Activated naive CD4-positive, alpha-beta T cell treated with anti-CD3 and anti-CD28 coated beads, Interleukin-2, amount 50 U/mL, for 24 hours (primary cell): ENCODE results near the gene ZNF316.

ENCODE experiments used
- H3K27ac Mint-ChIP-seq: one replicate; pipeline ENCODE4 v1.8.0; 2021; ENCODE audit warnings: mild to moderate bottlenecking, mixed read lengths
- H3K27me3 Mint-ChIP-seq: one replicate; pipeline ENCODE4 v1.8.0; 2021; ENCODE audit warnings: mixed read lengths
- H3K36me3 Mint-ChIP-seq: one replicate; pipeline ENCODE4 v1.8.0; 2021; ENCODE audit warnings: mixed read lengths
- H3K4me1 Mint-ChIP-seq: one replicate; pipeline ENCODE4 v1.8.0; 2021; ENCODE audit warnings: mixed read lengths
- H3K4me3 Mint-ChIP-seq: one replicate; pipeline ENCODE4 v1.8.0; 2021; ENCODE audit warnings: mild to moderate bottlenecking, mixed read lengths
- H3K9me3 Mint-ChIP-seq: one replicate; pipeline ENCODE4 v1.8.0; 2021; ENCODE audit warnings: mixed read lengths

ZNF316 gene

GRCh38 chr7:6639032-6639431 lies 1.9 kb downstream of the ZNF316 start:
- Mint-ChIP-seq H3K27me3 (no peaks in the 10 kb centered on the region), H3K4me1 (peaks cover 25% of the 10 kb centered on the region), H3K9me3 (no peaks in the 10 kb centered on the region), H3K36me3 (peaks cover 6% of the 10 kb centered on the region), H3K4me3 (peak overlapping the region; percentile 88), H3K27ac (peak overlapping the region; percentile 74)

- Mint-ChIP-seq H3K36me3 (peaks cover 6% of the 10 kb centered on the region), H3K27ac (peak overlapping the region; percentile 59), H3K4me1 (peaks cover 25% of the 10 kb centered on the region), H3K27me3 (no peaks in the 10 kb centered on the region), H3K4me3 (peak overlapping the region; percentile 17), H3K9me3 (no peaks in the 10 kb centered on the region)
These were observed 2.5 kb downstream of the ZNF316 start for GRCh38 chr7:6639627-6640026.

- H3K36me3 Mint-ChIP-seq: peaks cover 6% of the 10 kb centered on the region
- peaks cover 25% of the 10 kb centered on the region for H3K4me1 Mint-ChIP-seq
- H3K4me3 Mint-ChIP-seq: no peak overlapping the region
- no peaks in the 10 kb centered on the region for H3K9me3 Mint-ChIP-seq
- H3K27me3 Mint-ChIP-seq: no peaks in the 10 kb centered on the region
- peak overlapping the region; percentile 76 for H3K27ac Mint-ChIP-seq
These were observed 3.2 kb downstream of the ZNF316 start for GRCh38 chr7:6640246-6640721.

GRCh38 chr7:6641305-6642035 lies 4.4 kb downstream of the ZNF316 start:
- Mint-ChIP-seq H3K9me3 (no peaks in the 10 kb centered on the region), H3K27ac (peak overlapping the region; percentile 81), H3K4me1 (peaks cover 25% of the 10 kb centered on the region), H3K27me3 (no peaks in the 10 kb centered on the region), H3K4me3 (no peak overlapping the region), H3K36me3 (peaks cover 6% of the 10 kb centered on the region)

GRCh38 chr7:6642239-6642839 lies 5.2 kb downstream of the ZNF316 start:
- H3K27ac Mint-ChIP-seq: no peak overlapping the region
- H3K36me3 Mint-ChIP-seq: peaks cover 7% of the 10 kb centered on the region
- H3K27me3 Mint-ChIP-seq: no peaks in the 10 kb centered on the region

GRCh38 chr7:6642861-6643640 lies 5.9 kb downstream of the ZNF316 start:
- no peak overlapping the region for H3K27ac Mint-ChIP-seq
- no peak overlapping the region for H3K4me3 Mint-ChIP-seq
- peaks cover 7% of the 10 kb centered on the region for H3K36me3 Mint-ChIP-seq
- H3K9me3 Mint-ChIP-seq: no peaks in the 10 kb centered on the region
- peaks cover 22% of the 10 kb centered on the region for H3K4me1 Mint-ChIP-seq
- H3K27me3 Mint-ChIP-seq: no peaks in the 10 kb centered on the region

More at GRCh38 chr7:6642239-6642839, 5.2 kb downstream of the ZNF316 start:
- peaks cover 25% of the 10 kb centered on the region for H3K4me1 Mint-ChIP-seq
- no peak overlapping the region for H3K4me3 Mint-ChIP-seq
- no peaks in the 10 kb centered on the region for H3K9me3 Mint-ChIP-seq

- Mint-ChIP-seq H3K4me3 (no peak overlapping the region), H3K9me3 (no peaks in the 10 kb centered on the region), H3K27ac (no peak overlapping the region), H3K4me1 (peaks cover 13% of the 10 kb centered on the region), H3K27me3 (no peaks in the 10 kb centered on the region), H3K36me3 (peaks cover 8% of the 10 kb centered on the region)
These were observed 7.0 kb downstream of the ZNF316 start for GRCh38 chr7:6643915-6644625.

GRCh38 chr7:6644728-6645127 lies 7.6 kb downstream of the ZNF316 start:
- H3K4me1 Mint-ChIP-seq: peaks cover 6% of the 10 kb centered on the region
- H3K27me3 Mint-ChIP-seq: no peaks in the 10 kb centered on the region
- H3K36me3 Mint-ChIP-seq: peaks cover 7% of the 10 kb centered on the region
- no peaks in the 10 kb centered on the region for H3K9me3 Mint-ChIP-seq
- no peak overlapping the region for H3K27ac Mint-ChIP-seq
- H3K4me3 Mint-ChIP-seq: no peak overlapping the region

GRCh38 chr7:6646465-6646864 lies 9.3 kb downstream of the ZNF316 start:
- Mint-ChIP-seq H3K27ac (no peak overlapping the region), H3K4me3 (no peak overlapping the region), H3K36me3 (peaks cover 17% of the 10 kb centered on the region), H3K27me3 (no peaks in the 10 kb centered on the region), H3K4me1 (no peaks in the 10 kb centered on the region), H3K9me3 (no peaks in the 10 kb centered on the region)

- H3K27ac Mint-ChIP-seq: no peak overlapping the region
- peaks cover 15% of the 10 kb centered on the region for H3K36me3 Mint-ChIP-seq
- H3K9me3 Mint-ChIP-seq: no peaks in the 10 kb centered on the region
These were observed 10.0 kb downstream of the ZNF316 start for GRCh38 chr7:6647080-6647479.

GRCh38 chr7:6647541-6647940 lies 10.4 kb downstream of the ZNF316 start:
- H3K27me3 Mint-ChIP-seq: no peaks in the 10 kb centered on the region
- H3K9me3 Mint-ChIP-seq: no peaks in the 10 kb centered on the region
- H3K4me1 Mint-ChIP-seq: no peaks in the 10 kb centered on the region
- H3K36me3 Mint-ChIP-seq: peaks cover 15% of the 10 kb centered on the region
- H3K4me3 Mint-ChIP-seq: no peak overlapping the region
- H3K27ac Mint-ChIP-seq: no peak overlapping the region

More at GRCh38 chr7:6647080-6647479, 10.0 kb downstream of the ZNF316 start:
- no peaks in the 10 kb centered on the region for H3K4me1 Mint-ChIP-seq
- no peaks in the 10 kb centered on the region for H3K27me3 Mint-ChIP-seq
- no peak overlapping the region for H3K4me3 Mint-ChIP-seq

- no peak overlapping the region for H3K27ac Mint-ChIP-seq
- H3K4me1 Mint-ChIP-seq: no peaks in the 10 kb centered on the region
- peaks cover 15% of the 10 kb centered on the region for H3K36me3 Mint-ChIP-seq
- no peaks in the 10 kb centered on the region for H3K9me3 Mint-ChIP-seq
- H3K4me3 Mint-ChIP-seq: no peak overlapping the region
- no peaks in the 10 kb centered on the region for H3K27me3 Mint-ChIP-seq
These were observed 11.1 kb downstream of the ZNF316 start for GRCh38 chr7:6648066-6648814.

- no peaks in the 10 kb centered on the region for H3K4me1 Mint-ChIP-seq
- no peaks in the 10 kb centered on the region for H3K9me3 Mint-ChIP-seq
- peaks cover 15% of the 10 kb centered on the region for H3K36me3 Mint-ChIP-seq
- no peaks in the 10 kb centered on the region for H3K27me3 Mint-ChIP-seq
- no peak overlapping the region for H3K4me3 Mint-ChIP-seq
- H3K27ac Mint-ChIP-seq: no peak overlapping the region
These were observed 11.6 kb downstream of the ZNF316 start for GRCh38 chr7:6648815-6649104.

GRCh38 chr7:6649241-6649961 lies 12.3 kb downstream of the ZNF316 start:
- H3K36me3 Mint-ChIP-seq: peaks cover 15% of the 10 kb centered on the region
- H3K27ac Mint-ChIP-seq: no peak overlapping the region
- H3K9me3 Mint-ChIP-seq: no peaks in the 10 kb centered on the region
- H3K4me3 Mint-ChIP-seq: no peak overlapping the region
- no peaks in the 10 kb centered on the region for H3K27me3 Mint-ChIP-seq
- H3K4me1 Mint-ChIP-seq: no peaks in the 10 kb centered on the region
